Testis (tissue), 2 donors: ENCODE results near the gene EDARADD.

ENCODE experiments used
- CTCF ChIP-seq, 3 experiments: fragments of 450-650 bp in 2 of 3; fragments of 200-600 bp in 1 of 3; sonication (generic) in 1 of 3; IDR thresholded peaks; one replicate each; pipeline ENCODE4 v1.5.1; 2016 to 2019; ENCODE audit warnings: antibody characterized with exemption in 3 of 3, mild to moderate bottlenecking in 2 of 3, moderate library complexity in 1 of 3
- POLR2A ChIP-seq: fragments of 450-650 bp; IDR thresholded peaks from one replicate; pipeline ENCODE4 v1.6.1; 2017; ENCODE audit warnings: antibody characterized with exemption, mild to moderate bottlenecking, moderate library complexity

GRCh38 chr1:236530959-236531358 lies 136.9 kb downstream of the EDARADD start:
- no peak for TF ChIP-seq CTCF (IDR thresholded peaks at IDR 0.05)
- TF ChIP-seq POLR2A: no peak
